GM12878 (cell line): Measurements from ENCODE around the gene SHISA9. TPM values are rescaled to one million over a fixed set of nuclear protein-coding genes. Genes with fewer than 3 reads are reported as not detected.

ENCODE experiments used
- ATAC-seq: fragments of 200-7000 bp; cut with Tn5 transposase; 3 replicates; pipeline ENCODE4 v1.9.1; 2020; ENCODE audit warnings: mild to moderate bottlenecking, moderate library complexity
- BruUV-seq: library from RNA; stranded (reverse); fragments of 400-500 nt; replicated peaks from 2 replicates; lab custom pipeline; 2021; lab: Mats Ljungman, UMichigan
- CTCF ChIA-PET: fragments of 300-600 bp; sonication (Branson Sonifier 250); formaldehyde crosslinking; extraction: SDS; loops from one replicate; lab custom pipeline; 2021; ENCODE audit warnings: inconsistent platforms; lab: Yijun Ruan, JAX
- POLR2A ChIA-PET: fragments of 350-600 bp; formaldehyde crosslinking; extraction: SDS; loops from one replicate; lab custom pipeline; 2021; ENCODE audit warnings: inconsistent platforms; lab: Charles Lee
- RAD21 ChIA-PET: fragments of 300-600 bp; sonication (Branson Sonifier 250); formaldehyde crosslinking; loops from one replicate; lab custom pipeline; 2023; ENCODE audit warnings: antibody characterized with exemption; ENCODE audit not compliant: unreplicated experiment; lab: Charles Lee
- SMC1A ChIA-PET: fragments of 300-600 bp; sonication (Branson Sonifier 250); formaldehyde crosslinking; loops from one replicate; lab custom pipeline; 2023; ENCODE audit not compliant: unreplicated experiment, uncharacterized antibody; lab: Charles Lee
- DNase-seq: peaks from one replicate; pipeline ENCODE4 v3.0.0-alpha.2; 2011; ENCODE audit warnings: low read depth, low spot score
- FAIRE-seq: peaks from 3 replicates; lab custom pipeline; 2011; peaks lifted over from hg19 to GRCh38; lab: Jason Lieb, UNC
- H2AFZ ChIP-seq: 2 replicates; pipeline ENCODE4 v1.6.0; 2011; ENCODE audit warnings: low read depth, low read length, control low read depth; ENCODE audit not compliant: control insufficient read depth
- H3K27ac ChIP-seq: 2 replicates; pipeline ENCODE4 v1.5.1; 2011; ENCODE audit warnings: control low read depth; ENCODE audit not compliant: control insufficient read depth, insufficient read depth
- H3K27me3 ChIP-seq, 2 experiments: replicated peaks in 1 of 2; 2 replicates each; pipeline versions ENCODE4 v1.6.0 to v1.6.1; 2011; ENCODE audit warnings: low read length in 1 of 2; ENCODE audit not compliant: control insufficient read depth in 2 of 2, insufficient read depth in 2 of 2
- H3K36me3 ChIP-seq, 2 experiments: 2 replicates each; pipeline ENCODE4 v1.5.1; 2011; ENCODE audit warnings: low read length in 1 of 2; ENCODE audit not compliant: control insufficient read depth in 2 of 2, insufficient read depth in 2 of 2
- H3K4me1 ChIP-seq: 2 replicates; pipeline ENCODE4 v1.6.1; 2011; ENCODE audit warnings: mild to moderate bottlenecking, low read length, moderate library complexity, mixed read lengths; ENCODE audit not compliant: control insufficient read depth, insufficient read depth
- H3K4me2 ChIP-seq: 2 replicates; pipeline ENCODE4 v1.6.0; 2011; ENCODE audit warnings: control low read depth; ENCODE audit not compliant: control insufficient read depth, insufficient read depth
- H3K4me3 ChIP-seq: fragments of 200-600 bp; sonication (generic); 2 replicates; pipeline ENCODE4 v1.5.1; 2016
- H3K79me2 ChIP-seq: 2 replicates; pipeline ENCODE4 v1.6.0; 2011; ENCODE audit warnings: low read length; ENCODE audit not compliant: control insufficient read depth, insufficient read depth
- H3K9ac ChIP-seq: 2 replicates; pipeline ENCODE4 v1.8.0; 2011; ENCODE audit warnings: low read length, control low read depth, mixed read lengths; ENCODE audit not compliant: control insufficient read depth, insufficient read depth
- H3K9me3 ChIP-seq: replicated peaks from 3 replicates; pipeline ENCODE4 v1.5.1; 2011; ENCODE audit warnings: mild to moderate bottlenecking, low read length; ENCODE audit not compliant: control insufficient read depth, insufficient read depth
- H4K20me1 ChIP-seq: 2 replicates; pipeline ENCODE4 v1.6.0; 2011; ENCODE audit not compliant: control insufficient read depth, insufficient read depth
- BRCA1 ChIP-seq: IDR thresholded peaks from 2 replicates; pipeline ENCODE4 v1.6.1; 2011; ENCODE audit warnings: low read depth, low read length, improper control_type of control experiment
- FOS ChIP-seq: IDR thresholded peaks from 3 replicates; pipeline ENCODE4 v1.6.1; 2011; ENCODE audit warnings: borderline replicate concordance; ENCODE audit not compliant: insufficient read length; ENCODE audit errors: extremely low read depth
- HCFC1 ChIP-seq: fragments of 150-350 bp; IDR thresholded peaks from 2 replicates; pipeline ENCODE4 v1.6.1; 2014; ENCODE audit warnings: low read length
- HDAC6 ChIP-seq: fragments of 200-600 bp; sonication (generic); IDR thresholded peaks from one replicate; pipeline ENCODE4 v1.8.0; 2017; ENCODE audit warnings: antibody characterized with exemption; ENCODE audit not compliant: unreplicated experiment
- HDGF ChIP-seq: fragments of 450-650 bp; IDR thresholded peaks from 2 replicates; pipeline ENCODE4 v1.6.1; 2016; ENCODE audit warnings: antibody characterized with exemption
- KDM1A ChIP-seq: fragments of 200-600 bp; sonication (generic); IDR thresholded peaks from 2 replicates; pipeline ENCODE4 v1.6.1; 2016; ENCODE audit warnings: borderline replicate concordance
- MEF2B ChIP-seq: fragments of 450-650 bp; IDR thresholded peaks from 2 replicates; pipeline ENCODE4 v1.6.1; 2018; ENCODE audit warnings: mild to moderate bottlenecking, moderate library complexity; ENCODE audit not compliant: partially characterized antibody, poor library complexity, severe bottlenecking
- NFXL1 ChIP-seq: fragments of 450-650 bp; IDR thresholded peaks from 2 replicates; pipeline ENCODE4 v1.6.1; 2017; ENCODE audit warnings: antibody characterized with exemption, mild to moderate bottlenecking, borderline replicate concordance
- NR2C1 ChIP-seq: fragments of 450-650 bp; IDR thresholded peaks from 2 replicates; pipeline ENCODE4 v1.6.1; 2017; ENCODE audit warnings: antibody characterized with exemption, mild to moderate bottlenecking, moderate library complexity
- SIN3A ChIP-seq: IDR thresholded peaks from 2 replicates; pipeline ENCODE4 v1.6.1; 2012; ENCODE audit warnings: low read depth, low read length, improper control_type of control experiment
- SIX5 ChIP-seq: IDR thresholded peaks from 2 replicates; pipeline ENCODE4 v1.6.1; 2011; ENCODE audit warnings: mild to moderate bottlenecking, low read depth, low read length, moderate library complexity; ENCODE audit not compliant: severe bottlenecking
- SMAD5 ChIP-seq: IDR thresholded peaks from 2 replicates; pipeline ENCODE4 v1.6.1; 2016; ENCODE audit warnings: antibody characterized with exemption, low read depth
- SREBF1 ChIP-seq: IDR thresholded peaks from 2 replicates; pipeline ENCODE4 v1.6.1; 2012; ENCODE audit warnings: mild to moderate bottlenecking, low read length
- ZNF274 ChIP-seq: IDR thresholded peaks from one replicate; pipeline ENCODE4 v1.8.0; 2011; ENCODE audit not compliant: insufficient read length, insufficient read depth
- WGBS: methylation state at CpG from one replicate; pipeline ENCODE4 v1.1.6; 2016; ENCODE audit warnings: low lambda C conversion rate; ENCODE audit not compliant: insufficient replicate concordance, insufficient coverage; ENCODE audit errors: missing lambda C conversion rate; 5-methylcytosine and 5-hydroxymethylcytosine counted together
- in situ Hi-C: fragments of 300-500 bp; cut with MboI; formaldehyde crosslinking; loops from 9 replicates; pipeline ENCODE4 v1.14.3; 2018; ENCODE audit warnings: mixed read lengths
- intact Hi-C: fragments of 100-400 bp; cut with micrococcal nuclease; formaldehyde crosslinking; loops from one replicate; pipeline ENCODE4 v1.14.2; 2022; ENCODE audit not compliant: unreplicated experiment
- polyA plus RNA-seq, 11 experiments: library from polyadenylated mRNA; depleted of rRNA in 4 of 11; unstranded in 6 of 11; stranded (reverse) in 5 of 11; fragments of >200 nt; fragmentation: Nextera tagmentation in 4 of 11; fragmentation: Illumina TruSeq in 1 of 11; extraction: Ambion mirVana in 4 of 11; extraction: Trizol in 1 of 11; gene quantifications; 1 replicate in 1 of 11; 2 replicates in 10 of 11; pipeline versions ENCODE4 v1.2.1 to v1.2.3, GENCODE V29; 2011 to 2016; ENCODE audit warnings: inconsistent platforms in 2 of 11, missing spikeins in 2 of 11, low read depth in 1 of 11
- total RNA-seq, 4 experiments: library from RNA; depleted of rRNA in 3 of 4; stranded (reverse); fragments of >200 nt in 3 of 4; fragmentation: Illumina TruSeq in 1 of 4; extraction: Trizol in 1 of 4; gene quantifications; 2 replicates each; pipeline versions ENCODE4 v1.2.1 to v1.2.3, GENCODE V29; 2013 to 2021
- TF ChIP-seq, protein P1 (sequence below): IDR thresholded peaks from 2 replicates; pipeline ENCODE4 v1.6.1; 2012; ENCODE audit warnings: low read length, inconsistent platforms
- TF ChIP-seq, protein P2 (sequence below): IDR thresholded peaks from 2 replicates; pipeline ENCODE4 v1.6.1; 2012; ENCODE audit warnings: improper control_type of control experiment, low read depth, low read length; ENCODE audit not compliant: insufficient replicate concordance
- TF ChIP-seq, protein P3 (sequence below): IDR thresholded peaks from 2 replicates; pipeline ENCODE4 v1.6.1; 2012; ENCODE audit warnings: mild to moderate bottlenecking, low read depth, low read length

SHISA9 gene
- total and polyA plus RNA-seq, 10 of the 15 experiments (the other 5 are each of a cell fraction or from before 2014, with no cell fraction given), result 0.03 to 25.5 (median 0.07) TPM

DNA sequence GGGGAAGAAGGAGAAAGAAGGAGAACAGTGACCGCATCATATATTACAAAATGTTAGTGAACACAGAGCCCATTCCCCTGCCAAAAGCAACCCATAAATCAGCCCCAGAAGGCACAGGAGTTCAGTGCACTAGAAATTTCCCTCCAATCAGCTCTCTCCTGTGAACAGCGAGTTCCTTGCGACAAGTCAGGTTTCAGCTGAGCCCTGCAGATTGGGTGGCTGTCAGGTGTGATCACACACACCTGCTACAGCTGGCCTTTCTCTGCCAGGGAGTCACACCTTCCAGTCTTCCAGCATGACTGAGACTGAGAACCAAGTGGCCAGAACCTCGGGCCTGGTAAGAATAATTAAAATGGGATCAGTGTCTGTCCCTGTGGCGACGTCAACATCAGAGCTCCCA is 60.2 kb downstream of the SHISA9 start:
- H3K36me3 ChIP-seq, result no peaks in the 10 kb centered on the region
- no peaks in the 10 kb centered on the region for H3K27me3 ChIP-seq
- FAIRE-seq (no peak), ATAC-seq (no peak), DNase-seq (no peak)
- H3K4me2 ChIP-seq, result no peak overlapping the region
- in situ Hi-C loops, result no loop called here
- RAD21 ChIA-PET, result no interaction called here
- H3K9ac ChIP-seq, result no peak overlapping the region
- intact Hi-C loops, result no loop called here
- WGBS, result 50% methylated on average over 6 of the region's 6 CpGs
- H3K27ac ChIP-seq, result no peak overlapping the region
- POLR2A ChIA-PET, result no interaction called here
- H3K79me2 ChIP-seq, result no peaks in the 10 kb centered on the region
- no peaks in the 10 kb centered on the region for H3K9me3 ChIP-seq
- CTCF ChIA-PET, result no interaction called here
- no TSS peak for BruUV-seq
- no peaks in the 10 kb centered on the region for H3K4me1 ChIP-seq
- no peak overlapping the region for H3K4me3 ChIP-seq
- no peaks in the 10 kb centered on the region for H4K20me1 ChIP-seq
- H2AFZ ChIP-seq, result no peak overlapping the region
- SMC1A ChIA-PET, result no interaction called here
- TF ChIP-seq HDGF, result no peak
- TF ChIP-seq, protein P1, sequence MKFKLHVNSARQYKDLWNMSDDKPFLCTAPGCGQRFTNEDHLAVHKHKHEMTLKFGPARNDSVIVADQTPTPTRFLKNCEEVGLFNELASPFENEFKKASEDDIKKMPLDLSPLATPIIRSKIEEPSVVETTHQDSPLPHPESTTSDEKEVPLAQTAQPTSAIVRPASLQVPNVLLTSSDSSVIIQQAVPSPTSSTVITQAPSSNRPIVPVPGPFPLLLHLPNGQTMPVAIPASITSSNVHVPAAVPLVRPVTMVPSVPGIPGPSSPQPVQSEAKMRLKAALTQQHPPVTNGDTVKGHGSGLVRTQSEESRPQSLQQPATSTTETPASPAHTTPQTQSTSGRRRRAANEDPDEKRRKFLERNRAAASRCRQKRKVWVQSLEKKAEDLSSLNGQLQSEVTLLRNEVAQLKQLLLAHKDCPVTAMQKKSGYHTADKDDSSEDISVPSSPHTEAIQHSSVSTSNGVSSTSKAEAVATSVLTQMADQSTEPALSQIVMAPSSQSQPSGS, result no peak
- TF ChIP-seq, protein P2, sequence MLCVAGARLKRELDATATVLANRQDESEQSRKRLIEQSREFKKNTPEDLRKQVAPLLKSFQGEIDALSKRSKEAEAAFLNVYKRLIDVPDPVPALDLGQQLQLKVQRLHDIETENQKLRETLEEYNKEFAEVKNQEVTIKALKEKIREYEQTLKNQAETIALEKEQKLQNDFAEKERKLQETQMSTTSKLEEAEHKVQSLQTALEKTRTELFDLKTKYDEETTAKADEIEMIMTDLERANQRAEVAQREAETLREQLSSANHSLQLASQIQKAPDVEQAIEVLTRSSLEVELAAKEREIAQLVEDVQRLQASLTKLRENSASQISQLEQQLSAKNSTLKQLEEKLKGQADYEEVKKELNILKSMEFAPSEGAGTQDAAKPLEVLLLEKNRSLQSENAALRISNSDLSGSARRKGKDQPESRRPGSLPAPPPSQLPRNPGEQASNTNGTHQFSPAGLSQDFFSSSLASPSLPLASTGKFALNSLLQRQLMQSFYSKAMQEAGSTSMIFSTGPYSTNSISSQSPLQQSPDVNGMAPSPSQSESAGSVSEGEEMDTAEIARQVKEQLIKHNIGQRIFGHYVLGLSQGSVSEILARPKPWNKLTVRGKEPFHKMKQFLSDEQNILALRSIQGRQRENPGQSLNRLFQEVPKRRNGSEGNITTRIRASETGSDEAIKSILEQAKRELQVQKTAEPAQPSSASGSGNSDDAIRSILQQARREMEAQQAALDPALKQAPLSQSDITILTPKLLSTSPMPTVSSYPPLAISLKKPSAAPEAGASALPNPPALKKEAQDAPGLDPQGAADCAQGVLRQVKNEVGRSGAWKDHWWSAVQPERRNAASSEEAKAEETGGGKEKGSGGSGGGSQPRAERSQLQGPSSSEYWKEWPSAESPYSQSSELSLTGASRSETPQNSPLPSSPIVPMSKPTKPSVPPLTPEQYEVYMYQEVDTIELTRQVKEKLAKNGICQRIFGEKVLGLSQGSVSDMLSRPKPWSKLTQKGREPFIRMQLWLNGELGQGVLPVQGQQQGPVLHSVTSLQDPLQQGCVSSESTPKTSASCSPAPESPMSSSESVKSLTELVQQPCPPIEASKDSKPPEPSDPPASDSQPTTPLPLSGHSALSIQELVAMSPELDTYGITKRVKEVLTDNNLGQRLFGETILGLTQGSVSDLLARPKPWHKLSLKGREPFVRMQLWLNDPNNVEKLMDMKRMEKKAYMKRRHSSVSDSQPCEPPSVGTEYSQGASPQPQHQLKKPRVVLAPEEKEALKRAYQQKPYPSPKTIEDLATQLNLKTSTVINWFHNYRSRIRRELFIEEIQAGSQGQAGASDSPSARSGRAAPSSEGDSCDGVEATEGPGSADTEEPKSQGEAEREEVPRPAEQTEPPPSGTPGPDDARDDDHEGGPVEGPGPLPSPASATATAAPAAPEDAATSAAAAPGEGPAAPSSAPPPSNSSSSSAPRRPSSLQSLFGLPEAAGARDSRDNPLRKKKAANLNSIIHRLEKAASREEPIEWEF, result no peak
- TF ChIP-seq FOS, result no peak
- TF ChIP-seq SIN3A, result no peak
- TF ChIP-seq SMAD5, result no peak
- TF ChIP-seq NFXL1, result no peak
- no peak for TF ChIP-seq HDAC6
- no peak for TF ChIP-seq MEF2B
- TF ChIP-seq SREBF1, result no peak
- TF ChIP-seq ZNF274, result no peak
- TF ChIP-seq HCFC1, result no peak
- no peak for TF ChIP-seq SIX5
- TF ChIP-seq NR2C1, result no peak
- TF ChIP-seq, protein P3, sequence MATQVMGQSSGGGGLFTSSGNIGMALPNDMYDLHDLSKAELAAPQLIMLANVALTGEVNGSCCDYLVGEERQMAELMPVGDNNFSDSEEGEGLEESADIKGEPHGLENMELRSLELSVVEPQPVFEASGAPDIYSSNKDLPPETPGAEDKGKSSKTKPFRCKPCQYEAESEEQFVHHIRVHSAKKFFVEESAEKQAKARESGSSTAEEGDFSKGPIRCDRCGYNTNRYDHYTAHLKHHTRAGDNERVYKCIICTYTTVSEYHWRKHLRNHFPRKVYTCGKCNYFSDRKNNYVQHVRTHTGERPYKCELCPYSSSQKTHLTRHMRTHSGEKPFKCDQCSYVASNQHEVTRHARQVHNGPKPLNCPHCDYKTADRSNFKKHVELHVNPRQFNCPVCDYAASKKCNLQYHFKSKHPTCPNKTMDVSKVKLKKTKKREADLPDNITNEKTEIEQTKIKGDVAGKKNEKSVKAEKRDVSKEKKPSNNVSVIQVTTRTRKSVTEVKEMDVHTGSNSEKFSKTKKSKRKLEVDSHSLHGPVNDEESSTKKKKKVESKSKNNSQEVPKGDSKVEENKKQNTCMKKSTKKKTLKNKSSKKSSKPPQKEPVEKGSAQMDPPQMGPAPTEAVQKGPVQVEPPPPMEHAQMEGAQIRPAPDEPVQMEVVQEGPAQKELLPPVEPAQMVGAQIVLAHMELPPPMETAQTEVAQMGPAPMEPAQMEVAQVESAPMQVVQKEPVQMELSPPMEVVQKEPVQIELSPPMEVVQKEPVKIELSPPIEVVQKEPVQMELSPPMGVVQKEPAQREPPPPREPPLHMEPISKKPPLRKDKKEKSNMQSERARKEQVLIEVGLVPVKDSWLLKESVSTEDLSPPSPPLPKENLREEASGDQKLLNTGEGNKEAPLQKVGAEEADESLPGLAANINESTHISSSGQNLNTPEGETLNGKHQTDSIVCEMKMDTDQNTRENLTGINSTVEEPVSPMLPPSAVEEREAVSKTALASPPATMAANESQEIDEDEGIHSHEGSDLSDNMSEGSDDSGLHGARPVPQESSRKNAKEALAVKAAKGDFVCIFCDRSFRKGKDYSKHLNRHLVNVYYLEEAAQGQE, result no peak
- no peak for TF ChIP-seq KDM1A
- no peak for TF ChIP-seq BRCA1
